HG03378 (cell line): ENCODE results near the gene PTPN4.

ENCODE experiments used
- ATAC-seq: cut with Tn5 transposase; IDR thresholded peaks from one replicate; pipeline ENCODE4 v1.9.1; 2021; ENCODE audit warnings: mild to moderate bottlenecking, moderate library complexity; ENCODE audit not compliant: unreplicated experiment

Gene PTPN4

GRCh38 chr2:119759451-119760236 is at the start of gene PTPN4:
TSS of gene PTPN4 (plus strand) at chr2:119759922. CDS start at chr2:119809854, 49,932 bp downstream.
- ATAC-seq: peak; percentile 92

GRCh38 chr2:119710281-119710680 is 49.4 kb upstream of the PTPN4 start:
- ATAC-seq: no peak

GRCh38 chr2:119711352-119711751 is 48.4 kb upstream of the PTPN4 start:
- no peak for ATAC-seq

- no peak for ATAC-seq
Measured at GRCh38 chr2:119712571-119712970, 47.2 kb upstream of the PTPN4 start.

GRCh38 chr2:119713819-119714490 is 45.8 kb upstream of the PTPN4 start:
- no peak for ATAC-seq

- no peak for ATAC-seq
Measured at GRCh38 chr2:119715409-119716283, 44.1 kb upstream of the PTPN4 start.

- no peak for ATAC-seq
Measured at GRCh38 chr2:119716284-119716672, 43.4 kb upstream of the PTPN4 start.

GRCh38 chr2:119718501-119719260 is 41.0 kb upstream of the PTPN4 start:
- no peak for ATAC-seq

- ATAC-seq: no peak
Measured at GRCh38 chr2:119719261-119719627, 40.5 kb upstream of the PTPN4 start.

GRCh38 chr2:119721043-119721442 is 38.7 kb upstream of the PTPN4 start:
- ATAC-seq: no peak

- no peak for ATAC-seq
Measured at GRCh38 chr2:119721462-119721861, 38.3 kb upstream of the PTPN4 start.

GRCh38 chr2:119721904-119722303 is 37.8 kb upstream of the PTPN4 start:
- no peak for ATAC-seq

GRCh38 chr2:119723186-119723585 is 36.5 kb upstream of the PTPN4 start:
- ATAC-seq: no peak

- ATAC-seq: no peak
Measured at GRCh38 chr2:119723784-119724467, 35.8 kb upstream of the PTPN4 start.

GRCh38 chr2:119724656-119725485 is 34.9 kb upstream of the PTPN4 start:
- ATAC-seq: no peak

GRCh38 chr2:119727493-119727892 is 32.2 kb upstream of the PTPN4 start:
- ATAC-seq: no peak

GRCh38 chr2:119728421-119728820 is 31.3 kb upstream of the PTPN4 start:
- no peak for ATAC-seq

GRCh38 chr2:119730671-119731177 is 29.0 kb upstream of the PTPN4 start:
- ATAC-seq: no peak

GRCh38 chr2:119731983-119732382 is 27.7 kb upstream of the PTPN4 start:
- ATAC-seq: no peak
